ENCODE data around the gene SCGB1D2. TPM values are rescaled to one million over a fixed set of nuclear protein-coding genes. Genes with fewer than 3 reads are reported as not detected.
"Not testable (repeated sequence)": the region's sequence is repeated elsewhere in the genome, so short reads cannot be mapped to it uniquely, and the experiment has no call there.

SCGB1D2 gene
- not detected in 2 replicates for total RNA-seq

GRCh38 chr11:62242021-62242420, at the start of gene SCGB1D2:
Gene SCGB1D2 (plus strand): TSS chr11:62242239. CDS start chr11:62242308, 69 bp downstream.
- Histone ChIP-seq H3K36me3 (ENCODE audit: control insufficient read depth, insufficient read depth, low read length) (no peaks in the 10 kb centered on the region), H3K4me3 (ENCODE audit: low read depth, low read length) (no peak within 1 kb of the TSS), H3K27me3 (ENCODE audit: control insufficient read depth, insufficient read depth, low read length) (peaks cover 6% of the 10 kb centered on the region)
- no peak for DNase-seq (ENCODE audit: low read depth)
- no peak for TF ChIP-seq CTCF (IDR thresholded peaks at IDR 0.05; ENCODE audit: insufficient read depth, low read length, poor library complexity, severe bottlenecking)

- H3K27me3 ChIP-seq (ENCODE audit: control insufficient read depth, insufficient read depth, low read length): peaks cover 11% of the 10 kb centered on the region
- DNase-seq (ENCODE audit: low read depth): no peak
Measured at GRCh38 chr11:62193952-62194351, 48.1 kb upstream of the SCGB1D2 start.

GRCh38 chr11:62195010-62195409, 47.0 kb upstream of the SCGB1D2 start:
- peaks cover 11% of the 10 kb centered on the region for H3K27me3 ChIP-seq (ENCODE audit: control insufficient read depth, insufficient read depth, low read length)
- DNase-seq (ENCODE audit: low read depth); H3K4me3 ChIP-seq (ENCODE audit: low read depth, low read length); H3K36me3 ChIP-seq (ENCODE audit: control insufficient read depth, insufficient read depth, low read length): not testable (repeated sequence)

More at GRCh38 chr11:62193952-62194351, 48.1 kb upstream of the SCGB1D2 start:
- Histone ChIP-seq H3K36me3 (ENCODE audit: control insufficient read depth, insufficient read depth, low read length) (no peaks in the 10 kb centered on the region), H3K4me3 (ENCODE audit: low read depth, low read length) (no peak overlapping the region)
- no peak for TF ChIP-seq CTCF (IDR thresholded peaks at IDR 0.05; ENCODE audit: insufficient read depth, low read length, poor library complexity, severe bottlenecking)

- H3K4me3 ChIP-seq (ENCODE audit: low read depth, low read length): no peak overlapping the region
- DNase-seq (ENCODE audit: low read depth): no peak
- TF ChIP-seq CTCF (IDR thresholded peaks at IDR 0.05; ENCODE audit: insufficient read depth, low read length, poor library complexity, severe bottlenecking): no peak
- H3K36me3 ChIP-seq (ENCODE audit: control insufficient read depth, insufficient read depth, low read length): no peaks in the 10 kb centered on the region
- H3K27me3 ChIP-seq (ENCODE audit: control insufficient read depth, insufficient read depth, low read length): peaks cover 7% of the 10 kb centered on the region
Measured at GRCh38 chr11:62195945-62196344, 46.1 kb upstream of the SCGB1D2 start.

GRCh38 chr11:62197400-62197799, 44.6 kb upstream of the SCGB1D2 start:
- not testable (repeated sequence) for H3K4me3 ChIP-seq (ENCODE audit: low read depth, low read length); H3K27me3 ChIP-seq (ENCODE audit: control insufficient read depth, insufficient read depth, low read length); DNase-seq (ENCODE audit: low read depth); H3K36me3 ChIP-seq (ENCODE audit: control insufficient read depth, insufficient read depth, low read length)

- no peak for DNase-seq (ENCODE audit: low read depth)
- H3K4me3 ChIP-seq (ENCODE audit: low read depth, low read length): no peak overlapping the region
- no peaks in the 10 kb centered on the region for H3K36me3 ChIP-seq (ENCODE audit: control insufficient read depth, insufficient read depth, low read length)
- H3K27me3 ChIP-seq (ENCODE audit: control insufficient read depth, insufficient read depth, low read length): peaks cover 8% of the 10 kb centered on the region
- no peak for TF ChIP-seq CTCF (IDR thresholded peaks at IDR 0.05; ENCODE audit: insufficient read depth, low read length, poor library complexity, severe bottlenecking)
Measured at GRCh38 chr11:62201376-62201775, 40.7 kb upstream of the SCGB1D2 start.

- Histone ChIP-seq H3K27me3 (ENCODE audit: control insufficient read depth, insufficient read depth, low read length) (peaks cover 8% of the 10 kb centered on the region), H3K36me3 (ENCODE audit: control insufficient read depth, insufficient read depth, low read length) (no peaks in the 10 kb centered on the region), H3K4me3 (ENCODE audit: low read depth, low read length) (no peak overlapping the region)
- DNase-seq (ENCODE audit: low read depth): no peak
- TF ChIP-seq CTCF (IDR thresholded peaks at IDR 0.05; ENCODE audit: insufficient read depth, low read length, poor library complexity, severe bottlenecking): no peak
Measured at GRCh38 chr11:62202910-62203309, 39.1 kb upstream of the SCGB1D2 start.
